ENCODE data around the gene OR9I1. TPM values are rescaled to one million over a fixed set of nuclear protein-coding genes. Genes with fewer than 3 reads are reported as not detected.

The OR9I1 gene
- not detected in 2 replicates for total RNA-seq
- not detected in 2 replicates for polyA plus RNA-seq
- polyA plus RNA-seq (2012): not detected in 2 replicates
- polyA minus RNA-seq (ENCODE audit: low replicate concordance): not detected in 2 replicates

- H3K4me3 ChIP-seq (replicated peaks in 1 of 4; ENCODE audit: control extremely low read depth in 1 of 4, insufficient read depth in 1 of 4, low read depth in 3 of 4, low read length in 4 of 4): no peak within 1 kb of the TSS
- no peak for DNase-seq (ENCODE audit: low read depth in 2 of 2)
- no peak within 1 kb of the TSS for H3K9ac ChIP-seq (ENCODE audit: insufficient read depth, low read length)
- H3K4me1 ChIP-seq (ENCODE audit: control insufficient read depth, extremely low read depth, insufficient read depth, low read length): no peaks in the 10 kb centered on the region
- no peaks in the 10 kb centered on the region for H3K9me3 ChIP-seq (ENCODE audit: control insufficient read depth, insufficient read depth, low read depth, low read length)
- no peaks in the 10 kb centered on the region for H4K20me1 ChIP-seq (ENCODE audit: control insufficient read depth, extremely low read depth, insufficient read depth, low read length)
- H3K27ac ChIP-seq (ENCODE audit: insufficient read depth, low read length): no peak within 1 kb of the TSS
- no peak within 1 kb of the TSS for H3K4me2 ChIP-seq (ENCODE audit: extremely low read depth, insufficient read depth, low read length)
- TF ChIP-seq EZH2 (IDR thresholded peaks at IDR 0.05; ENCODE audit: low read length, missing control alignments) (no peak), CTCF (conservative IDR thresholded peaks at IDR 0.05 in 1 of 2, IDR thresholded peaks at IDR 0.05 in 1 of 2; ENCODE audit: low read depth in 1 of 2, low read length in 2 of 2) (no peak)
- no peaks in the 10 kb centered on the region for H3K27me3 ChIP-seq (ENCODE audit: control insufficient read depth, insufficient read depth, low read length)
- no peaks in the 10 kb centered on the region for H3K79me2 ChIP-seq (ENCODE audit: control insufficient read depth, insufficient read depth, low read length)
- no peak within 1 kb of the TSS for H2AFZ ChIP-seq (ENCODE audit: low read length)
- no peaks in the 10 kb centered on the region for H3K36me3 ChIP-seq (ENCODE audit: control insufficient read depth, insufficient read depth, low read length)
Measured at GRCh38 chr11:58125469-58125868, at the start of gene OR9I1. TSS of gene OR9I1 (minus strand) at chr11:58125530. CDS start at chr11:58119444, 6,086 bp downstream.

- no peak for DNase-seq (ENCODE audit: low read depth in 2 of 2)
- Histone ChIP-seq H3K79me2 (ENCODE audit: control insufficient read depth, insufficient read depth, low read length) (no peaks in the 10 kb centered on the region), H3K4me2 (ENCODE audit: extremely low read depth, insufficient read depth, low read length) (no peak overlapping the region), H3K36me3 (ENCODE audit: control insufficient read depth, insufficient read depth, low read length) (no peaks in the 10 kb centered on the region), H3K27me3 (ENCODE audit: control insufficient read depth, insufficient read depth, low read length) (no peaks in the 10 kb centered on the region), H3K9me3 (ENCODE audit: control insufficient read depth, insufficient read depth, low read depth, low read length) (no peaks in the 10 kb centered on the region), H4K20me1 (ENCODE audit: control insufficient read depth, extremely low read depth, insufficient read depth, low read length) (no peaks in the 10 kb centered on the region), H3K4me3 (replicated peaks in 1 of 4; ENCODE audit: control extremely low read depth in 1 of 4, insufficient read depth in 1 of 4, low read depth in 3 of 4, low read length in 4 of 4) (no peak overlapping the region), H2AFZ (ENCODE audit: low read length) (no peak overlapping the region), H3K4me1 (ENCODE audit: control insufficient read depth, extremely low read depth, insufficient read depth, low read length) (no peaks in the 10 kb centered on the region), H3K27ac (ENCODE audit: insufficient read depth, low read length) (no peak overlapping the region), H3K9ac (ENCODE audit: insufficient read depth, low read length) (no peak overlapping the region)
- TF ChIP-seq CTCF (conservative IDR thresholded peaks at IDR 0.05 in 1 of 2, IDR thresholded peaks at IDR 0.05 in 1 of 2; ENCODE audit: low read depth in 1 of 2, low read length in 2 of 2) (no peak), EZH2 (IDR thresholded peaks at IDR 0.05; ENCODE audit: low read length, missing control alignments) (no peak)
Measured at GRCh38 chr11:58165504-58166106, 40.3 kb upstream of the OR9I1 start.

- H2AFZ ChIP-seq (ENCODE audit: low read length): no peak overlapping the region
- no peaks in the 10 kb centered on the region for H3K79me2 ChIP-seq (ENCODE audit: control insufficient read depth, insufficient read depth, low read length)
- no peak for DNase-seq (ENCODE audit: low read depth in 2 of 2)
- H3K9me3 ChIP-seq (ENCODE audit: control insufficient read depth, insufficient read depth, low read depth, low read length): no peaks in the 10 kb centered on the region
- no peaks in the 10 kb centered on the region for H4K20me1 ChIP-seq (ENCODE audit: control insufficient read depth, extremely low read depth, insufficient read depth, low read length)
- H3K4me2 ChIP-seq (ENCODE audit: extremely low read depth, insufficient read depth, low read length): no peak overlapping the region
- no peaks in the 10 kb centered on the region for H3K36me3 ChIP-seq (ENCODE audit: control insufficient read depth, insufficient read depth, low read length)
- H3K27ac ChIP-seq (ENCODE audit: insufficient read depth, low read length): no peak overlapping the region
- H3K27me3 ChIP-seq (ENCODE audit: control insufficient read depth, insufficient read depth, low read length): no peaks in the 10 kb centered on the region
- H3K4me1 ChIP-seq (ENCODE audit: control insufficient read depth, extremely low read depth, insufficient read depth, low read length): no peaks in the 10 kb centered on the region
- TF ChIP-seq CTCF (conservative IDR thresholded peaks at IDR 0.05 in 1 of 2, IDR thresholded peaks at IDR 0.05 in 1 of 2; ENCODE audit: low read depth in 1 of 2, low read length in 2 of 2): no peak
- TF ChIP-seq EZH2 (IDR thresholded peaks at IDR 0.05; ENCODE audit: low read length, missing control alignments): no peak
- H3K4me3 ChIP-seq (replicated peaks in 1 of 4; ENCODE audit: control extremely low read depth in 1 of 4, insufficient read depth in 1 of 4, low read depth in 3 of 4, low read length in 4 of 4): no peak overlapping the region
- H3K9ac ChIP-seq (ENCODE audit: insufficient read depth, low read length): no peak overlapping the region
Measured at GRCh38 chr11:58164990-58165389, 39.7 kb upstream of the OR9I1 start.
